Non-pigmented ciliary epithelial cell (primary cell): ENCODE results near the gene CEP72.
A peak's percentile ranks its signal among the peaks of the same experiment; 100 is the strongest.

ENCODE experiments used
- DNase-seq: peaks from one replicate; pipeline ENCODE4 v3.0.0-alpha.2; 2010; ENCODE audit warnings: low read depth

Gene CEP72

DNA sequence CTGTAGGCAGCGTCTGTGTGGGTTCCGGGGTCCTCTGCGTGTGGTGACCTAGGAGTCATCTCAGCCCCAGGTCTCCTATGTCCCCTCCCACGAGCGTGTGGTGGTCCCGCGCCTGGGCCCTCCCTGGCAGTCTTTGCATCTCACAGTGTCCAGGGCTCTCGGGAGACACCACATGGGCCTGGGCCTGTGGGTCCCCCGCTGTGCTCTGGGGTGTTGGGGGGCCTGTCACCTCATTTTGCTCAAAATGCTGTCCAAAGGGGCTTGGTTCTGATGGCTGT is 27.1 kb downstream of the CEP72 start:
- no peak for DNase-seq

DNA sequence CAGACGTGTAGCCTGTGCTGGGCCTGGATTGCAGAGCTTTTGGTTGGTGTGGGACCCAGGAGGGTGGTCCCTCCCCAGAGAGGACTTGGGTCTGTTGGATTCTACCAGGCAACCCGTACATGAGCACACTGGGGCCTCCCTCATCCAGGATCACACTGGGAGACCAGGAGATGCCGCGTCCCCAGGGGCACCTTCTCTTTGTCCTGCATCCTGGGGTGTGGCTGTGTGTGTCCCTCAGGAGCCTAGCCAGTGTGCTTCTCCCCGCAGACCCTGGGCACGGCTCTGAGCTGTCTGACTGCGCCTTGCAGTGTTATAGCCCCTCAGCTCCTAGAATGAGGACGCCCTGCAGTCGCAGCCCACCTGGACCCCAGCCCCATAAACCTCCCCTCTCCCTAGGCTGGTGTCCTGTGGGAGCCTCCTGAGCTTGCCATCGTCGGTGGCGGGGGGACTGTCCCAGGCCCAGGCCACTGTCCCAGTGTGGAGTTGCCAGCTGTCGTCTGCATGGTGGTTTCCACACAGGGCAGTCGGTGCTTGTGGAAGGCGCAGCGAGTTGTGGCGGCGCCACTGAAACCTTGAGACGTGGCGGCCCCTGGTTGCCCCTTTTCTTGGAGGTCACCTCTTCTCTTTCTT is 27.6 kb downstream of the CEP72 start:
- DNase-seq: no peak

DNA sequence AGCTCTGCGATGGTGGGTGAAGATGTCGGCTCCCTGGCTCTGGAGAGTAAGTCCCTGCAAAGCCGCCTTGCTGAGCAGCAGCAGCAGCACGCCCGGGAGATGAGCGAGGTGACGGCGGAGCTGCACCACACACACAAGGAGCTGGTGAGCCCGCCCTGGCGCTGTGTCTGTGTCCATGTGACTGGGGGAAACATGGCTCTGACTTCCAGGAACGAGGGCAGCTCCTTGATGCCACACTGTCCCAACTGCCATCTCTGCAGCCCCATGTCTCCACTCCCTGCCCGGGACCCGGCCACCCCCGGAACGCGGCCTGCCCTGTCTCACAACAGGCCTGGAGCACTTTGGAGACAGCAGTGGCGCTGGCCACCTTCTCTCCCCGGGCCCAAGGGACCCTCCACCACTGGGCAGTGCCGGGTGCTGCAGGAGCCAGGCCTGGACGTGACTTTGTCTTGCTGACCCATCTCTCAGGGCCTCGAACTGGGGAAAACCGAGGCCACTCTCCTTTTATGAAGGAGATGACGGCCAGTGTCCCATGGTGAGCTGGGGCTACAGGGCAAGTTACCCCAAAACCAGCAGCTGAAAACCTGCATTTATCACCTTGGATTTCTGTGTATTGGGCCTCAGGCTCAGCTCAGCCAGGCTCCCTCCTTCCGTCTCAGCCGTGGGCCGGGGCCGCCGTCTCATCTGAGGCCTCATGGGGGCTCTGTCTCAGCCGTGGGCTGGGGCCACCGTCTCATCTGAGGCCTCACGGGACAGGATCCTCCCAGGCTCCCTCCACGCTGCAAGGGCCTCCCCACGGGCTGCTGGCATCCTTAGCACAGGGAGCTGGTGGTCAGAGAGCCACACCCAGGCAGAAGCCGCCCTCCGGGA is 28.6 kb downstream of the CEP72 start:
- no peak for DNase-seq

- DNase-seq: no peak
Observed at GRCh38 chr5:641331-641765, 29.2 kb downstream of the CEP72 start.

GRCh38 chr5:642481-642880 is 30.3 kb downstream of the CEP72 start:
- DNase-seq: no peak

GRCh38 chr5:643351-643801 is 31.2 kb downstream of the CEP72 start:
- DNase-seq: no peak

DNA sequence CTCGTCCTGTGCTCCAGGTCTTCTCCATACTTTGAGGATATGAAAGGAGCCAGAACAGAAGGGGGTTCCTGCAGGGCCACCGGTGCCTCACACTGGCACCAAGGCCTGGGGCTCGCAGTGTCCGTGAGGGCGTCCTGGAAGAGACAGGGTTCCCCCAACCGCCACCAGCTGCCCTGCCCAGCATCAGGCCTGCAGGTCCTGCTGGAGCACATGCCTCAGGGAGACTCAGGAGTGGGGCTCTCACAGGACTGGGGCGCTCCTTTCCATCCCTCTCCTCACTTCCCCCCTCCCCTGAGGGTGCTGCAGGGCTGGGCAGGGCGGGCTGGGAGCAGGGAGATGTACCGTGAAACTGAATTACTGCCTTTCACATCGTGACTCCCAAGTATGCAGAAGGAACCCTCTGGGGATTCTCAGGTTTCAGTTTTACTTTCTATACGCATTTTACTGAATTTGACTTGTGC is 31.7 kb downstream of the CEP72 start:
- DNase-seq: no peak

DNA sequence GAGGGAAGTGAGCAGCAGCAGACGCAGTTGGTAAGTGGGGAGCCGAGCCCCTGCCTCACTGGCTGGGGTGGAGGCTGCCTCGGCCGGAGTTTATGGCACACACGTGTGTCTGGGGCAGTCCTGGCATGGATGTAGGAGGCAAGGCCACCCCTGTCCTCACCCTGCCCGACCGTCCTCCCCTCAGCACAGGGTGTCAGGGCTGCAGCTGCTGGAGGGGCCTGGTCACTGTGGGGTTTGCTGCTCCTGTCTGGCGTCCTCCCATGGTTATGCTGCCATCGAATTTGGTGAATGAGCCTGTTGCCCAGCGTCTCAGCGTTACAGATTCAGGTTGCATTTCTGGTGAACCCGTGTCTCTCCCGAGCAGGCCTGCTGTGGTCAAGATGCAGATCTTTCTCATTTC is 32.4 kb downstream of the CEP72 start:
- no peak for DNase-seq

DNA sequence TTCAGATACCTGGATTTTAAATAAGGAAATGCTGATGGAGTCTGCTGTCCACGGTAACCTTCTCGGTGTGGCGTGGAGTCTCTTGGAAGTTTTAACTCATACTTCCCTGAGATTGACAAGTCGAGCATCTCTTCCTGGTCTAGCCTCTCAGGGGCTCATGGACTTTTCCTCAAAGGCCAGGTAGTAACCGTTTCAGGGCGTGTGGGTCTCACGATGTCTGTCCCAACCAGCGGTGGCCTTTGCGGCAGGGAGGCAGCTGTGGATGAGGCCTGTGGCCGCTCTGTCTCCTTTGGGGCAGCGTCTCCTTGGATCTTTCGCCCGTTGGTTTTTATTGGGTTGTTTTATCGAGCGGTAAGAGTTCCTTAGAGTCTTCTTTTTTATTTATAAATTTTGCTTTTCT is 32.8 kb downstream of the CEP72 start:
- DNase-seq: no peak

- DNase-seq: no peak
Observed at GRCh38 chr5:645421-645820, 33.3 kb downstream of the CEP72 start.

DNA sequence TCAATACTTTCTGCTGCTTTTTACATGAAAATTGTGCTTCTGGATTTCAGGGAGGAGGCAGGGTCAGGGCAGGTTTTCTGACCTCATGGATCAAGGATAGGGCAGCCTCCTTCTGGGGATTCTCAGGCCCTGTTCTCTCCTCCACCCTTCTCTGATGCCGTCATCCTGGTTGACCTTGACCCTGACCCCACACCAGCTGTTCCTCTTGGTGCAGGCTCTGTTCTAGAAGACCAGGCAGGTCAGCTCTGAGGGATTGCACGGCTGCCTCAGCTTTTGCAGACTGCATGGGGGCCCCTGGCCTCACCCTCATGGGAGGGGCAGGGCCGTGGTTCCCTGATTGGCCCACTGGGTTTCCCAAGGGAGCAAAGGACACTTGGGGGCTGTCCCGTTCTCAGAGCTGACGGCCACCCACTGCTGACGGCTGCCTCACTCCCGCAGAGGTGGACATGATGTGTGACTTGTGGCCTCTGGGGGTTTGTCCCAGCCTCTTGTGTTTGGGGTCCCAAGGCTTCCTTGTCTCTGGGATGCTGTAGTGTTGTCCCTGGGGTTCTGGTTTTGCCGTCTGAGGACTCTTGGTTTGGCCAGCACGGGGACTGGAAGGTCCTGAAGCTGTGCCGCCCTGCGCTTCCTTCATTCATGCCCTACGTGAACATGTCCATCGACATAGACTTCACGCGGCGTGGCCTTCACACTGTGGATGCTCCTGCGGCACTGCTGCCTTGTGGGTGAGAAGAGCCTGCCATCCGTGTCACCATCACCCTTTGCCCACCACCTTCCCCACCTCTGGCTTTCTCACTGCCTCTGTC is 34.5 kb downstream of the CEP72 start:
- no peak for DNase-seq

DNA sequence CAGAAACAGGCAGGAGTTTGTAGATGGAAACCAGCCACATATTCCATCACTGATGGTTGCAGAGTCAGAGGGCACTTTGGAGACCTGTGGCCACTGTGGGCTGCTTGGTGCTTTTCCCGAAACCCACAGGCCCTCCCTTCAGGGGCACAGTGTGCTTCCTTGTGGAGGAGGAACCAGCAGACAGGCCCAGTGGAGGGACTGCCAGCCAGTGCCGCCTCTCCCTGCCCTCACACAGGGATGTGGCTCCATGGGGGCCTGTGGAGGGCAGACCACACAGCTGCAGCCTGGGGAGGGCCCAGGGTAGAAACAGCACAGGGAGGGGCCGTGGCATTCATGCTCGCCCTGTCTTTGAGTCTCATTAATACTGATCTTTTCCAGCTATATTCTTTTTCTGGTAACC is 35.2 kb downstream of the CEP72 start:
- DNase-seq: no peak

DNA sequence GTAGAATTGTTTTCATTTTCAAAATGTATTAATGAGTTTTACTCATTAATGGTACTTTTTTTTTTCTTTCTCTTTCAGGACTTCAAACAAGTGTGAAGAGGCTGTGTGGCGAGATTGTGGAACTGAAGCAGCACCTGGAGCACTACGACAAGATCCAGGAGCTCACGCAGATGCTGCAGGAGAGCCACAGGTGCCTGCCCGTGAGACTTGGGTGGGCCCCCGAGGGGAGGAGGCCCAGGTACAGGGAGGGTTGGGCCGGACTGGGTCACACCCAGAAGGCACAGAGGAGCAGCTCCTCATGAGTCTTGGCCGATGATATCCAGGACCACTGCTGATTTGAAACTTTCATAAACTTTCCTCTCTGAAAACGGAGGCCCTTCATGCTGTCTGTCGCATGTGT is 35.6 kb downstream of the CEP72 start:
- no peak for DNase-seq

DNA sequence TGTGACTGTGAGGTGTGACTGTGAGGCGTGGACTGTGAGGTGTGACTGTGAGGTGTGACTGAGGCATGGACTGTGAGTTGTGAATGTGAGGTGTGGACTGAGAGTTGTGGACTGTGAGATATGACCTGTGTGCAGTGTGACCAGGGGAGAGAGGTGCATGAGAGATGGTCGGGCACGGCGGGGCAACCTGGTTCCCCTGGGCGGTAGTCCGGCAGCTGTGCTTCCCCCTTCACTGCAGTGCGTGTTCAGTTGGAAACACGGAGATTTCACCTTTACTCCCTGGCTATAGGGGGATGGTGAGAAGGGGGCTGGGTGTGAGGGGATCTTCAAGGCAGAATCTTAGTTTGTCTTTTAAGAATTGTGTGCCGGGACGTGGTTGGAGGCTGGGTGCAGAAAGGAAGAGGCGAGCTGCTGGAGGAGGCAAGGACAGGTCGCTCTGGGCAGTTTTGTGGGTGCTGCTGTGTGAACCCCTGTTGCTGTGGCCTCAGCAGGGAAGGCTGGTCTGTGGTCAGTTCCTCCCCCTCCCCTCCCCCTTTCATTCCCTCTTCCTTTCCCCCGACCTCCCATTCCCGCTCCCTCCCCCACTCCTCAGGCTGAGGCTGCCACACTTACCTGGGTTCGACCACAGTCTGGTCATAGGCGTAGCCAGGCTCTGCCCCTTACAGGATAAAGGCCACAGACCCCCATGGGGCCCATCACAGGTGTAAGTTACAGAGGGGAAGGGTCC is 39.3 kb downstream of the CEP72 start:
- no peak for DNase-seq

- no peak for DNase-seq
Observed at GRCh38 chr5:652023-652515, 39.9 kb downstream of the CEP72 start.

DNA sequence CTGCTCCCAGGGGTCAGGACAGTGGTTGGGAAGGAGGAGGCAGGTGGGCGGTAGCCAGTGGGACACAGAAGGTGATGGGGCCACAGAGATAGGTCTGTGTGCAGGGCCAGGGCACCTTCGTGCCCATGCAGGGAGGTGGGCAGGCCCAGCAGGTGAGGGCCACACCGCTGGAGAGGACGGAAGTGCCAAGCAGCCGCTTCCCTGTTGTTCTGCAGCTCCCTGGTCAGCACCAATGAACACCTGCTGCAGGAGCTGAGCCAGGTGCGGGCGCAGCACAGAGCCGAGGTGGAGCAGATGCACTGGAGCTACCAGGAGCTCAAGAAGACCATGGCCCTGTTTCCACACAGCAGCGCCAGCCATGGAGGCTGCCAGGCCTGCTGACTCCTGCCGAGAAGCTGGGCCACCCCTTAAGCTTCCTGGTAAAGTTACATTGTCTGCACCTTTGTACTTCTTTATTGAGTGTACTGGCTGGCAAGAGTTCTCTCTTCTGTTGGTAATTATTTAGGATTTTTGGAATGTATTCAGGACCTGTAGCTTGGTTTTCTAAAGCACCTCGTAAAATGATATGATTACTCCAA is 40.7 kb downstream of the CEP72 start:
- no peak for DNase-seq

GRCh38 chr5:654071-654778 is 42.1 kb downstream of the CEP72 start:
- no peak for DNase-seq

GRCh38 chr5:655406-655805 is 43.3 kb downstream of the CEP72 start:
- DNase-seq: no peak

DNA sequence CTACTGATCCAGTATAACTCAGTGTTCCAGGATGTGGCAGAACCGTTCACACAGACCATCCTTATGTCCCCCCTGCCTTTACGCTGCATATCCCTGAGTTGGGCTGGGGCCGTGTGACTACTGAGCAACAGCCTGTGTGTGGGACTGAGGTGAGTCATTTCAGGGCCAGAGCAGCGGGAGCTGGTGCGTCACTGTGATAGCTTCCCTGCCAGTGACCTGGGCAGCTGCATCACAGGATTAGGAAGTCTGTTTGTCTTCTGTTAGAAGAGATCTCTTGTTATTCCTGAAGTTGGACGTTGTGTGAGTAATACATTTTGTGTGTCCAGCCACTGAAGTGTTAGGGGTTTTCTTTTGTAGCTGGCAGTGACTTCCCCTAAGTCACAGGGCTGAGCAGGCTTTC is 45.4 kb downstream of the CEP72 start:
- peak; percentile 86 for DNase-seq

DNA sequence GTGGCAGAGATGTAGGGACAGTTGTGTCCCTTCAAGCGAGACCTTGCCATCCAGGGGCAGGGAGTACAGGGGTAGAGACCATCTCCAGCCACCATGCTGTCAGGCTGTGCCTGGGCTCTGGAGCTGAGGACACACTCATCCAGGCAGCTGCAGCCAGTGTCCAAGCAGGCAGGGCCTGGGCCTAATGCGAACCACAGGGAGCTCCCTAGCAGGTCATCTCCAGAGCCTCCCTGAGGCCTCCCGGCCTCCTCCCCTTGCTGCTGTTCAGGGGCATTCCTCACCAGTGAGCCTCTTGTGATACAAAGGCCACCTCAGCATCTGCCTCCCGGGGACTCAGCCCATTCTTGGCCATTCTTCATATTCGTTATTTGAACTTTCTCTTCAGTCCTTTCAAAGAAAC is 46.0 kb downstream of the CEP72 start:
- DNase-seq: no peak
